Colon (tissue), 2 donors: Measurements from ENCODE around the gene TSPAN18.

Experiments used
- FAIRE-seq: peaks from 2 replicates; lab custom pipeline; 2012; peaks lifted over from hg19 to GRCh38; lab: Jason Lieb, UNC
- donor health status: control.
- donor health status: control.

Gene TSPAN18

GRCh38 chr11:44887636-44888035, 160.9 kb downstream of the TSPAN18 start:
- FAIRE-seq = no peak

- no peak for FAIRE-seq
Measured at GRCh38 chr11:44889266-44889665, 162.5 kb downstream of the TSPAN18 start.

- no peak for FAIRE-seq
Measured at GRCh38 chr11:44892843-44893242, 166.1 kb downstream of the TSPAN18 start.

- no peak for FAIRE-seq
Measured at GRCh38 chr11:44893308-44893822, 166.6 kb downstream of the TSPAN18 start.

DNA sequence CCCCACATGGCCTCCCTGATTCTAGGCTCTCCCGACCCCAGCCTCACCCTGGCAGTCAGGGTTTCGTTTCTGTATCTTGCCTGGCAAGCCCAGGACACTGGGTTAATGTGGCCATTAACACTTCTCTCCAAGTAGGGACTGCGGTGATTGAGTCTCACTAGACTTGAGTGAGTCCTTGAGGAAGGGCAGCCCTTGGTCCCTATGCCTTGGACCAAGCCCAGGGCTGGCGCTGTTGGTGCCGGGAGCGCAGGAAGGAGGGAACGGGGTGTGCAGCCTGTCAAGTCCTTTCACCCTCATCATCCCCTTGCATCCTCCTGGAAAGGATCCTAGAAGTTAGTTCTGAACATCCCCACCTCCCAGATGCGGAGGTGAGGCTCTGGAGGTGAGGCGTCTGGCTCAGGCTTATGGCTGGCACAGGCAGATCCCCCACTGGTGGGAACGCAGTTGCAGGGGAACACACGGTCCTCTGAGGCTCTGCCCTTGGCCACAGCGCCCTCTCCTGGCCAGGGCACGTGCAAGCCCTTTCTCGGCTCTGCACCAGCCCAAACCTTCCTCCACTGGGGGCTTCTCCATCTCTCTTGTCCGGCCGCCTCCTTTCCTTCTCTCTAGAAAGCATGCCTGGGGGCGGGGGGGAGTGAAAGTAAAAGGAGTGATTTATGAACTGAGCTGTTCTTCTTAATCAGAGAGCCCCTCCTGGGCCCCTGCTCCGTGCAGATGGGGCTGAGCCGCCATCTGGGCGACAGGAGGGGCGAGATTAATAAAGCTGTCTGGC, 167.3 kb downstream of the TSPAN18 start:
- FAIRE-seq = no peak

GRCh38 chr11:44899959-44900358, 173.2 kb downstream of the TSPAN18 start:
- no peak for FAIRE-seq

- no peak for FAIRE-seq
Measured at GRCh38 chr11:44901120-44901633, 174.4 kb downstream of the TSPAN18 start.

- no peak for FAIRE-seq
Measured at GRCh38 chr11:44901786-44902185, 175.0 kb downstream of the TSPAN18 start.

GRCh38 chr11:44903035-44903434, 176.3 kb downstream of the TSPAN18 start:
- FAIRE-seq = no peak

- FAIRE-seq = no peak
Measured at GRCh38 chr11:44903518-44903917, 176.8 kb downstream of the TSPAN18 start.

GRCh38 chr11:44904261-44905020, 177.7 kb downstream of the TSPAN18 start:
- FAIRE-seq = no peak

DNA sequence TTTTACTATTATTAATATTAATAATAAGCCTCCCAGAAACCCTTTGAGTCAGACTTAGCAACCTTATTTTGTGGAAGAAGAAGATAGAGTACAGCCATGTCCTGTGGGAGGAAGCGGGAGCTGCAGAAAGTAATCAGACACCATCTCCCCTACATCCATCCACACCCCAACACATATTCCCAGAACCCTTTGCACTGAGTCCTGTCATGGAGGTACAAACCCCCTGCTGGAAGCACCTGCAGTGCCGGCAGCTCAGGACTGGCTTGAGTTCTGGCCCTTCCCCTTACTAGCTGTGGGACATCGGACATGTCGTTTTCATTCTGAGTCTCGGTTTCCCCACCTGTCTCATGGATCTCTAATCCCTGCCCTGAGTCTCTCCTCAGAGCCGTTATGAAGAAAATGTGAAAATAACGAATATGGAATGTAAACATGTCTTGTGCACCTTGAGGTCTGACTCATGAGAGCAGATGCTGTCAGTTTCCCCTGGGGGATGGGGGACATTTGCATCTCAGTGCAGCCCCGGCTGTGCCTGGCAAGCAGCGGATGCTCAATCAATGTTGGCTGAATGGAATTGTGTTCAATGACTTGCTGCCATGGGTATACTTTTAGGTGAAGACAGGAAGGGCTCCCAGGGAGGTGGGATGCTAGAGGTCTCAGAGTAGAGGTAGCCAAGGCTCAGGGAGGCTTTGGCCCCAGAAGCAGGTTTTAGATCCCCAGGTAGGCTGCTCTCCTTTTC, 178.5 kb downstream of the TSPAN18 start:
- no peak for FAIRE-seq

GRCh38 chr11:44906649-44907048, 179.9 kb downstream of the TSPAN18 start:
- no peak for FAIRE-seq

DNA sequence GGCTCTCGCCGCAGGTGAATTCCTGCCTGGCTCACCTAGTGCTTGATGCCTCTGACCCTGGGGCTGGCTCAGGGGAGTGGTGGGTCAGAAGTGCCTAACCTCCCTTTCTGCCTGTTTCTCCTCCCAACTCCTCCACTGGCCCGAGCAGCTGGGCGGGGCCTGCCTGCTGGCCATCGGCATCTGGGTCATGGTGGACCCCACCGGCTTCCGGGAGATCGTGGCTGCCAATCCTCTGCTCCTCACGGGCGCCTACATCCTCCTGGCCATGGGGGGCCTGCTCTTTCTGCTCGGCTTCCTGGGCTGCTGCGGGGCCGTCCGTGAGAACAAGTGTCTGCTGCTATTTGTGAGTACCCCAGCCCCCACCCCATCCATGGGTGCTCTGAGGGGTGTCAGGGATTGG, 182.8 kb downstream of the TSPAN18 start:
- no peak for FAIRE-seq

DNA sequence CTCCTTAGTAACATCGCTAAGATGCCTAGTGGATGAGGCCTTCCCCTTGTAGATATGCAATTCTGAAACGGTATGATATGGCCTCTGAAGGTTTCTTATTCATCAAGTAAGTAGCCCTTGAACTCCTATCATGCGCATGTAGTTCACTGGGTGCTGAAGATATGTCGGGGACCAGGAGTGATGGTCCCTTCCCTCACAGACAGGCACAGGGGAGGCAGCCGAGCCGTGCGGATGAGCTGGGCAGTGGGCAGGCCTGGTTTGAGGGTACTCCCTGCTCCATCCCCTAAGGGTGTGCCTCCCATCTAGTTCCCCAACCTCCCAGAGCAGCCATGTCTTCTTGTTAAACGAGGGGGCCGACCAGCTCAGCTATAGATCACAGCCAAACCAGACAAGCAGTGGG, 183.8 kb downstream of the TSPAN18 start:
- no peak for FAIRE-seq

DNA sequence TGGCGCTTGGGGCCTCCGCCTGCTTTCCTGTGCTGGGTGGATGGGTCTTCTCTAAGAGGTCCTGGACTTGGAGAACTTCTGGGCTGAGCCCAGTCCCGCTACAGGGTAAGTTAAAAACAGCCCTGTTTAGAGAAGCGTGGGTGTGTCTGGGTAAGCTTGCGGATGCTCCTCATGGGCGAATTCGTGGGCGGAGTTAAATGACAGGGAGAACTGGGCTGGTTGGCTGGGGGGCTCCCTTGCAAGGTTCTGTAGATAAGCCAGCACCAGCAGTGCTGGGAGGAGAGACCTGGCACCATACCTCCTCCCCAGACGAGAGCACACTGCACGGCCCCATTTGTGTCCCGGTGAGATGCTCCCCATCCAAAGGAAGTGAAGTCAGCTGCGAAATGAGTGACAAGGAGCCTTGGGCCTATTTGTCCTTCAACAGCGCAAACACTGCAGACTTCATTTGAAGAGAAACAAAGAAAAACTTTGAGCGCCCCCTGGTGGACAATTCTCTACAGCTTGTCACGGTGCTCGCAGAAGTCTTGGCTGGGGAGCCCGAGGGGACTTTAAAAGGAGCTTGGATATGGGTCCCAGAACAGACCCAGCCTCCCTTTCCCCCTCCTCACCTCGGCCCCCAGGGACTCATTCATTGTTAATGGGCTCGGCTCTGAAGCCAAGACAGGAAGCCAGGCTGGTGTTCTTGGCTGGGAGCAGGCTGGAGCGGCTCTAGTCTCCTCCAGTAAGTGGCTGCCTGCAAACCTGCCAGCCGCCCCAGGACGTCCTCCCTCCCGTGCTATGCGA, 184.5 kb downstream of the TSPAN18 start:
- FAIRE-seq = no peak

DNA sequence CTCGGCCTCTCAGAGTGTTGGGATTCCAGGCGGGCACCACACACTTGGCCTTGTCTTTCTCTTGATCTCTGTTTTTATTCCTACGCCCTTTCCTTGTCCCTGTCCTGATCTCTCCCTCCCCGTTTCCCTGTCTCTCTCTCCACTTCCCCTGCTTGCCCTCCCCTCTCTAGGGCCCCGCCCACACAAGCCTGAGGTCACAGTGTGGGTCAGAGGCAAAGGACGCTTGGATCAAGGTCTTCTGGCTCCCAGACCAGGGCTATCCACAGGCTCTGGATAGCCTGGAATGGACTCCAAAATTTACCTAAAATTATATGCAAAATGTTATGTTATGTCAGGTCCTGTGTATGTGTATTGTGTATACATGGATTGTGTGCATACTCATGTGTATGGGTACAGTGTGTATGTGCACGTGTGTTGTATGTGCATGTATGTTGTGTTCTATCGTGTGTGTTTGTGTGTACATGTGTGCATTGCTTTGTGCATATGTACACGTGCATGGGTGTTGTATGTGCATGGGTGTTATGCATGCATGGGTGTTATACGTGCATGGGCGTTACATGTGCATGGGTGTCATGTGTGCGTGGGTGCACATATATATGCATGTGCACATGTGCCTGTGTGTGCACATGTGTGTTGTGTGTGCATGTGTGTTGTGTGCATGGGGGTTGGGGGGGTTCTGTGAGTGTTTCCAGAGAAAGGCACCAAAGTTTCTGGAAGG, 185.7 kb downstream of the TSPAN18 start:
- no peak for FAIRE-seq

DNA sequence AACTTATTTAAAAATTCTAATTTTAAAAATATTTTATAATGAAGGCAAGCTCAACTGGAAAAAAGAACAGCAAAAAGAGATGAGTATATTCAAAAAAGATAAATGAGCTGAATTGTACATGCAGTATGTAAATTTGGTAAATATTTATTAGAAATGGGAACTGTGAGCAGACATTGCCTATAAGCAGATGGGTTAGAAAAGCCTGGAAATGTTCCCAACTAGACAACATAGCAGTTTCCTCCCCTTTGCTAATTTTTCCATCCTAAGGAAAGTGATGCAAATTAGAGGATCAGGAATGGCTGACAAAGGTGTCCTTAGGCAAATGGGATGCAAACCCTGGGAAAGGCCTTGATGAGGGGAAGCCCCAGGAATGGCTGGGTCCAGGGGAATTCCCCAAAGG, 186.7 kb downstream of the TSPAN18 start:
- FAIRE-seq = no peak

DNA sequence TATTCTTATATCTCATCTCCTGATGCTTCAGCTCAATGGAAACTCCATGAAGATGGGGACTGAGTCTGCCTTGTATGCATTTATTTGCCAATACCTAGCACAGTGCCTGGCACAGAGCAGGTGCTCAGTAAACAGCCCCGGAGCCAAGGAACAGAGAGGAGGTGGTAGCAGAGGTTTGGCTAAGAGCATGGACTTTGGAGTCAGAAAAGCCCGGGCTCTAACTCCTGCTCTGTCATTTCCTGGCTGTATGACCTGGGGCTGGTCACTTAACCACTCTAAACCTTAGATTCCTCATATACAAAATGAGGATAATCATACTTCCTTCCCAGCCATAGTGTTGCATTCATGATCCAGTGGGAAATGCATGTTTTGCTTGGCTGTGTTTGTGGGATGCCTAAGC, 187.3 kb downstream of the TSPAN18 start:
- no peak for FAIRE-seq

DNA sequence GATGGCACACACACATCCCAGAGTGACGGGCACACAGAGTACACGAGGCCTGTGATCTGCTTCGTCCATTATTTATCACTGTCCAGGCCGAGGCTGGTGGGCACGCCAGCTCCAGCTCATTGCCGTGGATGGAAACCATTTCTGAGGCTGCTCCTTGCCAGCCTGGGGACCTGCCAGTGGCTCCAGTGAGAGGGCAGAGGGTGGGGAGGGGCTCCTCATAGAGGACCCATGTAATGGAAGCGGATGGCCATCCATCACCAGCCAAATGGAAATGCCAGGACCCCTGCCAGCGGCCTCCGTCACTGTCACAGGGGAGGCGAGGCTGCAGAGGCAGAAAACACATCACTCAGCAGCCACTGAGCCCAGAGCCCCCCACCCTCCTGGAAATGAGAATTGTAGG, 188.2 kb downstream of the TSPAN18 start:
- no peak for FAIRE-seq

- FAIRE-seq = no peak
Measured at GRCh38 chr11:44915621-44916020, 188.9 kb downstream of the TSPAN18 start.
